H9 (cell line): Measurements from ENCODE around the gene OVOL2. TPM values are rescaled to one million over a fixed set of nuclear protein-coding genes. Genes with fewer than 3 reads are reported as not detected.

Source experiments
- DNase-seq: peaks from one replicate; pipeline ENCODE4 v3.0.0-alpha.2; 2017
- H2AFZ ChIP-seq: one replicate; pipeline ENCODE4 v1.6.1; 2013; ENCODE audit warnings: mild to moderate bottlenecking, low read length, control low read depth, moderate library complexity
- H2AK5ac ChIP-seq: 2 replicates; pipeline ENCODE4 v1.6.1; 2013; ENCODE audit warnings: low read length, control low read depth, mixed read lengths; ENCODE audit not compliant: insufficient read length
- H2BK120ac ChIP-seq: one replicate; pipeline ENCODE4 v1.6.1; 2013; ENCODE audit warnings: low read depth, mild to moderate bottlenecking, low read length, control low read depth, inconsistent platforms; ENCODE audit not compliant: poor library complexity, severe bottlenecking
- H2BK12ac ChIP-seq: 2 replicates; pipeline ENCODE4 v1.6.1; 2013; ENCODE audit warnings: low read length, control low read depth, mixed read lengths, low read depth; ENCODE audit not compliant: insufficient read length
- H2BK15ac ChIP-seq: 2 replicates; pipeline ENCODE4 v1.6.1; 2013; ENCODE audit warnings: low read depth, low read length, control low read depth
- H2BK20ac ChIP-seq: one replicate; pipeline ENCODE4 v1.6.1; 2013; ENCODE audit warnings: low read depth, mild to moderate bottlenecking, low read length, control low read depth, inconsistent platforms; ENCODE audit not compliant: poor library complexity, severe bottlenecking
- H2BK5ac ChIP-seq: 2 replicates; pipeline ENCODE4 v1.6.1; 2013; ENCODE audit warnings: low read length, control low read depth, mixed read lengths; ENCODE audit not compliant: insufficient read length
- H3K14ac ChIP-seq: 2 replicates; pipeline ENCODE4 v1.6.1; 2013; ENCODE audit warnings: low read length, control low read depth; ENCODE audit not compliant: insufficient read depth
- H3K18ac ChIP-seq: 2 replicates; pipeline ENCODE4 v1.6.1; 2013; ENCODE audit warnings: low read depth, mild to moderate bottlenecking, mixed read lengths, low read length, control low read depth; ENCODE audit not compliant: insufficient read length
- H3K23ac ChIP-seq: 2 replicates; pipeline ENCODE4 v1.6.1; 2013; ENCODE audit warnings: low read length, control low read depth, mixed read lengths, low read depth; ENCODE audit not compliant: insufficient read length
- H3K23me2 ChIP-seq: 2 replicates; pipeline ENCODE4 v1.6.1; 2013; ENCODE audit warnings: low read depth, mild to moderate bottlenecking, mixed read lengths, low read length, control low read depth; ENCODE audit not compliant: insufficient read length, poor library complexity, severe bottlenecking
- H3K27ac ChIP-seq: 2 replicates; pipeline ENCODE4 v1.5.1; 2013; ENCODE audit warnings: low read length, control low read depth, mixed read lengths, low read depth; ENCODE audit not compliant: insufficient read length
- H3K27me3 ChIP-seq: 2 replicates; pipeline ENCODE4 v1.6.1; 2013; ENCODE audit warnings: low read length, control low read depth, inconsistent platforms; ENCODE audit not compliant: insufficient read depth
- H3K4ac ChIP-seq: 2 replicates; pipeline ENCODE4 v1.6.1; 2013; ENCODE audit warnings: low read depth, mild to moderate bottlenecking, control low read depth, inconsistent platforms, low read length, moderate library complexity
- H3K4me1 ChIP-seq: 2 replicates; pipeline ENCODE4 v1.6.1; 2013; ENCODE audit warnings: low read length, control low read depth, inconsistent platforms; ENCODE audit not compliant: insufficient read depth
- H3K4me2 ChIP-seq: 2 replicates; pipeline ENCODE4 v1.6.1; 2013; ENCODE audit warnings: low read length, control low read depth, mixed read lengths; ENCODE audit not compliant: insufficient read length, insufficient read depth
- H3K56ac ChIP-seq: 2 replicates; pipeline ENCODE4 v1.6.1; 2013; ENCODE audit warnings: low read depth, mild to moderate bottlenecking, mixed read lengths, low read length, control low read depth; ENCODE audit not compliant: insufficient read length
- H3K79me1 ChIP-seq: 2 replicates; pipeline ENCODE4 v1.6.1; 2013; ENCODE audit warnings: low read depth, mild to moderate bottlenecking, moderate library complexity, low read length, control low read depth, inconsistent platforms; ENCODE audit not compliant: insufficient read depth, poor library complexity, severe bottlenecking
- H3K79me2 ChIP-seq: 2 replicates; pipeline ENCODE4 v1.6.1; 2013; ENCODE audit warnings: low read length, control low read depth, inconsistent platforms; ENCODE audit not compliant: insufficient read depth
- H3K9ac ChIP-seq: 2 replicates; pipeline ENCODE4 v1.6.1; 2013; ENCODE audit warnings: low read length, control low read depth, mixed read lengths; ENCODE audit not compliant: insufficient read length; ENCODE audit errors: extremely low read depth
- H3K9me3 ChIP-seq: one replicate; pipeline ENCODE4 v1.6.1; 2013; ENCODE audit warnings: low read depth, low read length, inconsistent platforms; ENCODE audit not compliant: control insufficient read depth
- H3T11ph ChIP-seq: one replicate; pipeline ENCODE4 v1.6.1; 2013; ENCODE audit warnings: mild to moderate bottlenecking, low read length, control low read depth, inconsistent platforms
- H4K20me1 ChIP-seq: one replicate; pipeline ENCODE4 v1.6.1; 2013; ENCODE audit not compliant: control insufficient read depth, insufficient read length, insufficient read depth
- H4K5ac ChIP-seq: 2 replicates; pipeline ENCODE4 v1.6.1; 2013; ENCODE audit warnings: low read depth, mild to moderate bottlenecking, mixed read lengths, low read length, control low read depth; ENCODE audit not compliant: insufficient read length
- H4K8ac ChIP-seq: replicated peaks from 2 replicates; pipeline ENCODE4 v1.6.1; 2013; ENCODE audit warnings: low read length, control low read depth, mixed read lengths, low read depth; ENCODE audit not compliant: insufficient read length
- H4K91ac ChIP-seq: 2 replicates; pipeline ENCODE4 v1.6.1; 2013; ENCODE audit warnings: low read depth, mild to moderate bottlenecking, moderate library complexity, mixed read lengths, low read length, control low read depth; ENCODE audit not compliant: insufficient read length
- H3K27ac Mint-ChIP-seq, 3 experiments: 2 replicates in 2 of 3; 3 replicates in 1 of 3; pipeline ENCODE4 v1.8.0; 2020 to 2021; ENCODE audit warnings: mixed read lengths in 3 of 3, mild to moderate bottlenecking in 1 of 3, moderate library complexity in 1 of 3
- H3K27me3 Mint-ChIP-seq: 2 replicates; pipeline ENCODE4 v1.8.0; 2021; ENCODE audit warnings: low read depth, mild to moderate bottlenecking, moderate library complexity, mixed read lengths
- H3K36me3 Mint-ChIP-seq, 3 experiments: 2 replicates in 2 of 3; 3 replicates in 1 of 3; pipeline ENCODE4 v1.8.0; 2020 to 2021; ENCODE audit warnings: low read depth in 3 of 3, mixed read lengths in 3 of 3; ENCODE audit not compliant: insufficient read depth in 1 of 3
- H3K4me1 Mint-ChIP-seq, 2 experiments: 2 replicates each; pipeline ENCODE4 v1.8.0; 2020; ENCODE audit warnings: mixed read lengths in 2 of 2
- H3K4me3 Mint-ChIP-seq, 2 experiments: 2 replicates in 1 of 2; 3 replicates in 1 of 2; pipeline ENCODE4 v1.8.0; 2020 to 2021; ENCODE audit warnings: mild to moderate bottlenecking in 2 of 2, mixed read lengths in 2 of 2, moderate library complexity in 1 of 2
- H3K9me3 Mint-ChIP-seq, 2 experiments: 2 replicates in 1 of 2; 3 replicates in 1 of 2; pipeline ENCODE4 v1.8.0; 2020; ENCODE audit warnings: mild to moderate bottlenecking in 2 of 2, mixed read lengths in 2 of 2, moderate library complexity in 1 of 2
- CTCF ChIP-seq: fragments of 200-600 bp; sonication (generic); conservative IDR thresholded peaks from 3 replicates; pipeline ENCODE4 v1.8.0; 2021; ENCODE audit warnings: antibody characterized with exemption, mild to moderate bottlenecking
- WGBS: extraction: QIAGEN DNeasy Blood & Tissue Kit; methylation state at CpG from one replicate; pipeline ENCODE4 v1.1.7; 2013; ENCODE audit warnings: missing lambda C conversion rate, low lambda C conversion rate, mixed read lengths; ENCODE audit not compliant: insufficient read length; ENCODE audit errors: extremely low coverage; 5-methylcytosine and 5-hydroxymethylcytosine counted together
- total RNA-seq: library from RNA; stranded (reverse); gene quantifications from 2 replicates; pipeline ENCODE4 v1.2.1, GENCODE V29; 2021

Gene OVOL2
- total RNA-seq, 1 experiment from 2014 or later: 5.8 TPM

- 100% methylated on average over 3 of the region's 21 CpGs for WGBS
- no peak overlapping the region for H3K27ac ChIP-seq
- H3K27me3 Mint-ChIP-seq: no peaks in the 10 kb centered on the region
- no peaks in the 10 kb centered on the region for H3K23me2 ChIP-seq
- no peak overlapping the region for H4K5ac ChIP-seq
- H3K4me1 Mint-ChIP-seq: peaks cover 2 to 7% of the 10 kb centered on the region in 2 experiments; a peak in 2 of 4 replicates
- no peak overlapping the region for H3K27ac Mint-ChIP-seq
- H3K9me3 Mint-ChIP-seq: peaks cover 5 to 9% of the 10 kb centered on the region in 2 experiments
- H3K18ac ChIP-seq: no peak overlapping the region
- no peaks in the 10 kb centered on the region for H3K27me3 ChIP-seq
- no peak overlapping the region for H3K4me2 ChIP-seq
- H3K4me3 Mint-ChIP-seq: no peak overlapping the region
- no peaks in the 10 kb centered on the region for H3K9me3 ChIP-seq
- no peaks in the 10 kb centered on the region for H3K79me1 ChIP-seq
- no peaks in the 10 kb centered on the region for H3K4me1 ChIP-seq
- H2BK5ac ChIP-seq: no peak overlapping the region
- no peak overlapping the region for H2AFZ ChIP-seq
- no peak overlapping the region for H2BK12ac ChIP-seq
- no peak overlapping the region for H3K23ac ChIP-seq
- no peak overlapping the region for H3T11ph ChIP-seq
- no peak for DNase-seq
- H3K14ac ChIP-seq: no peak overlapping the region
- no peak overlapping the region for H3K9ac ChIP-seq
- no peak overlapping the region for H4K91ac ChIP-seq
- peaks cover 7 to 11% (median 8%) of the 10 kb centered on the region in 3 experiments; a peak in 6 of 7 replicates for H3K36me3 Mint-ChIP-seq
- TF ChIP-seq CTCF: no peak
- H2BK15ac ChIP-seq: no peak overlapping the region
- no peak overlapping the region for H2BK20ac ChIP-seq
- H2AK5ac ChIP-seq: no peak overlapping the region
- H4K20me1 ChIP-seq: no peaks in the 10 kb centered on the region
- H3K56ac ChIP-seq: no peak overlapping the region
- no peak overlapping the region for H3K4ac ChIP-seq
- no peaks in the 10 kb centered on the region for H3K79me2 ChIP-seq
- H2BK120ac ChIP-seq: no peak overlapping the region
- no peak overlapping the region for H4K8ac ChIP-seq
Measured at GRCh38 chr20:18011951-18012645, 45.6 kb downstream of the OVOL2 start.
